OCI-LY7 (cell line): ENCODE data around the gene ELFN1. TPM values are rescaled to one million over a fixed set of nuclear protein-coding genes. Genes with fewer than 3 reads are reported as not detected.

ENCODE experiments used
- BruUV-seq: library from RNA; stranded (reverse); fragments of 400-500 nt; replicated peaks from 2 replicates; lab custom pipeline; 2021; lab: Mats Ljungman, UMichigan
- CTCF ChIA-PET: fragments of 300-600 bp; sonication (Branson Sonifier 250); formaldehyde crosslinking; loops from one replicate; lab custom pipeline; 2022; ENCODE audit warnings: antibody characterized with exemption; ENCODE audit not compliant: unreplicated experiment; lab: Charles Lee
- POLR2A ChIA-PET: fragments of 300-600 bp; sonication (Branson Sonifier 250); formaldehyde crosslinking; loops from one replicate; lab custom pipeline; 2022; ENCODE audit warnings: antibody characterized with exemption; lab: Charles Lee
- DNase-seq: peaks from one replicate; pipeline ENCODE4 v3.0.0-alpha.2; 2015; ENCODE audit warnings: low spot score
- H2AFZ ChIP-seq: fragments of 200-600 bp; sonication (generic), shearing (Covaris generic); 2 replicates; pipeline ENCODE4 v1.6.1; 2014; ENCODE audit warnings: mild to moderate bottlenecking, antibody characterized with exemption, low read length, moderate library complexity
- H3K27ac ChIP-seq: fragments of 200-600 bp; sonication (generic); 2 replicates; pipeline ENCODE4 v1.5.1; 2014; ENCODE audit warnings: mixed run types, low read depth, mild to moderate bottlenecking, moderate library complexity, low read length, inconsistent platforms; ENCODE audit not compliant: poor library complexity, severe bottlenecking
- H3K36me3 ChIP-seq: fragments of 200-600 bp; sonication (generic); 2 replicates; pipeline ENCODE4 v1.6.1; 2014; ENCODE audit warnings: mild to moderate bottlenecking, antibody characterized with exemption, low read length, moderate library complexity, mixed read lengths; ENCODE audit not compliant: insufficient read depth
- H3K4me1 ChIP-seq: fragments of 200-600 bp; sonication (generic); 2 replicates; pipeline ENCODE4 v1.5.1; 2014; ENCODE audit warnings: mild to moderate bottlenecking, low read length; ENCODE audit not compliant: insufficient read depth, poor library complexity, severe bottlenecking
- H3K4me2 ChIP-seq: fragments of 200-600 bp; sonication (generic); 2 replicates; pipeline ENCODE4 v1.6.1; 2014; ENCODE audit warnings: mild to moderate bottlenecking, low read length
- H3K4me3 ChIP-seq: fragments of 200-600 bp; sonication (generic); 2 replicates; pipeline ENCODE4 v1.5.1; 2014; ENCODE audit warnings: mild to moderate bottlenecking, low read depth, low read length; ENCODE audit not compliant: poor library complexity, severe bottlenecking
- H3K79me2 ChIP-seq: fragments of 200-600 bp; sonication (generic); 2 replicates; pipeline ENCODE4 v1.6.1; 2016; ENCODE audit warnings: low read depth, mild to moderate bottlenecking, low read length, moderate library complexity, mixed read lengths; ENCODE audit not compliant: insufficient read depth
- H3K9me2 ChIP-seq: fragments of 200-600 bp; sonication (generic); 2 replicates; pipeline ENCODE4 v1.6.1; 2016; ENCODE audit warnings: mild to moderate bottlenecking, low read length, mixed read lengths; ENCODE audit not compliant: insufficient read depth
- H3K9me3 ChIP-seq: fragments of 200-600 bp; sonication (generic); 2 replicates; pipeline ENCODE4 v1.6.1; 2014; ENCODE audit warnings: mild to moderate bottlenecking, mixed run types, low read length, mixed read lengths
- H4K20me1 ChIP-seq: fragments of 200-600 bp; sonication (generic); 2 replicates; pipeline ENCODE4 v1.6.1; 2014; ENCODE audit warnings: mild to moderate bottlenecking, antibody characterized with exemption, low read length, moderate library complexity, mixed read lengths; ENCODE audit not compliant: insufficient read depth
- EZH2phosphoT487 ChIP-seq: fragments of 200-600 bp; sonication (generic); IDR thresholded peaks from 2 replicates; pipeline ENCODE4 v1.6.1; 2018; ENCODE audit warnings: low read depth, borderline replicate concordance, mild to moderate bottlenecking, mixed run types, antibody characterized with exemption, low read length, moderate library complexity, mixed read lengths
- intact Hi-C: fragments of 100-400 bp; cut with micrococcal nuclease; formaldehyde crosslinking; loops from one replicate; pipeline ENCODE4 v1.10.0; 2022; ENCODE audit not compliant: unreplicated experiment
- total RNA-seq, 2 experiments: library from RNA; depleted of rRNA in 1 of 2; stranded (reverse); fragments of >200 nt in 1 of 2; shearing (Covaris generic) in 1 of 2; gene quantifications; 2 replicates each; pipeline ENCODE4 v1.2.3, GENCODE V29; 2014 to 2022
- TF ChIP-seq, protein P1 (sequence below): fragments of 200-600 bp; sonication (generic); conservative IDR thresholded peaks from 2 replicates; pipeline ENCODE4 v1.5.1; 2014; ENCODE audit warnings: mild to moderate bottlenecking, antibody characterized with exemption, low read length, moderate library complexity, mixed read lengths

The ELFN1 gene
- total RNA-seq, 2 experiments from 2014 or later, result not detected

DNA sequence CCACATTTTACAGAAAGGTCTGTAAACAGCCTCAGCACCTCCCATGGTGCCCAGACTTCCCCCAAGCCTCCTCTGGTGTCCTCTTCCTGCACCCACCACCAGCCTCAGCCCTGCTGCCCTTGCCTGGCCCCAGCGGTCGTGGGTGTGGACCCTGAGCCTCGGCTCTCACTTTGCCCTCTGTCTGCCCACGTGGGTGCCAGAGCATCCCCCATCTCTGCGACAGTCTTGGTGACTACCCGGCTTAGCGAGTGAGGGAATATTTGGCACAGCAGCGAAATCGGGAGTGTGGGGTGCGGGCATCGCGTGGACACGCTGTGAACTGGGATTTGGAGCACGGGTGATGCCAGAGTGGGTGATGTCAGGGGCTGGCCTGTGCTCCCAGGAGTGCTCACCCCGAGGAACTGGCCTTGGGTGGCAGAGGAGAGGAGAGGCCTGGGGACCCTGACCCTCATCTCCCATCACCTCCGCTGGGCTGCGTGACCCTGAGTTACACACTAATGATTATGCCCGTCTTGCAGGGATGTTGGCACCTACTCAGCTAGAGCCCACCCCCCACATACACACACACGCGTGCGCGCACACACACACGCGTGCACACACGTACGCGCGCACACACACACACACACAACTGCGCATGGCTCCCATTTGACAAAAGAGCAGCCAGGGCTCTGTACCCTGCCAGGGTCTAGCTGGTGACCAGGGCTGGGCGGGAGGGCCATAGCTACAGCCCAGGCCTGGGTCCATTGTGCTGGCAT is 8.7 kb downstream of the ELFN1 start:
- DNase-seq, result no peak
- CTCF ChIA-PET, result no interaction called here
- intact Hi-C loops, result no loop called here
- Histone ChIP-seq H3K79me2 (no peaks in the 10 kb centered on the region), H3K4me3 (no peak overlapping the region), H3K4me1 (peaks cover 24% of the 10 kb centered on the region), H2AFZ (no peak overlapping the region), H4K20me1 (no peaks in the 10 kb centered on the region), H3K4me2 (no peak overlapping the region), H3K9me3 (peaks cover 23% of the 10 kb centered on the region; the same call in 1 of the 2 replicates), H3K36me3 (no peaks in the 10 kb centered on the region), H3K9me2 (no peaks in the 10 kb centered on the region), H3K27ac (no peak overlapping the region)
- POLR2A ChIA-PET, result no interaction called here
- TF ChIP-seq, protein P1, sequence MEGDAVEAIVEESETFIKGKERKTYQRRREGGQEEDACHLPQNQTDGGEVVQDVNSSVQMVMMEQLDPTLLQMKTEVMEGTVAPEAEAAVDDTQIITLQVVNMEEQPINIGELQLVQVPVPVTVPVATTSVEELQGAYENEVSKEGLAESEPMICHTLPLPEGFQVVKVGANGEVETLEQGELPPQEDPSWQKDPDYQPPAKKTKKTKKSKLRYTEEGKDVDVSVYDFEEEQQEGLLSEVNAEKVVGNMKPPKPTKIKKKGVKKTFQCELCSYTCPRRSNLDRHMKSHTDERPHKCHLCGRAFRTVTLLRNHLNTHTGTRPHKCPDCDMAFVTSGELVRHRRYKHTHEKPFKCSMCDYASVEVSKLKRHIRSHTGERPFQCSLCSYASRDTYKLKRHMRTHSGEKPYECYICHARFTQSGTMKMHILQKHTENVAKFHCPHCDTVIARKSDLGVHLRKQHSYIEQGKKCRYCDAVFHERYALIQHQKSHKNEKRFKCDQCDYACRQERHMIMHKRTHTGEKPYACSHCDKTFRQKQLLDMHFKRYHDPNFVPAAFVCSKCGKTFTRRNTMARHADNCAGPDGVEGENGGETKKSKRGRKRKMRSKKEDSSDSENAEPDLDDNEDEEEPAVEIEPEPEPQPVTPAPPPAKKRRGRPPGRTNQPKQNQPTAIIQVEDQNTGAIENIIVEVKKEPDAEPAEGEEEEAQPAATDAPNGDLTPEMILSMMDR, result no peak
- TF ChIP-seq EZH2phosphoT487, result no peak
- BruUV-seq, result no TSS peak

- Histone ChIP-seq H4K20me1 (no peaks in the 10 kb centered on the region), H3K79me2 (no peaks in the 10 kb centered on the region), H3K4me1 (peaks cover 24% of the 10 kb centered on the region), H3K36me3 (no peaks in the 10 kb centered on the region), H3K9me2 (no peaks in the 10 kb centered on the region), H3K4me2 (no peak overlapping the region), H3K4me3 (no peak overlapping the region), H3K27ac (no peak overlapping the region), H2AFZ (no peak overlapping the region), H3K9me3 (peaks cover 28% of the 10 kb centered on the region; the same call in 1 of the 2 replicates)
- CTCF ChIA-PET, result no interaction called here
- no peak for DNase-seq
- no peak for TF ChIP-seq EZH2phosphoT487
- TF ChIP-seq, protein P1, result no peak
- BruUV-seq, result no TSS peak
- intact Hi-C loops, result no loop called here
- POLR2A ChIA-PET, result no interaction called here
These were observed 9.4 kb downstream of the ELFN1 start for GRCh38 chr7:1679326-1679965.
